ENCODE measurements around the gene AZIN2.

AZIN2 gene

GRCh38 chr1:33093004-33093403 is 12.1 kb downstream of the AZIN2 start:
- DNase-seq (ENCODE audit: low read depth in 2 of 2), result no peak
- TF ChIP-seq, protein P1, sequence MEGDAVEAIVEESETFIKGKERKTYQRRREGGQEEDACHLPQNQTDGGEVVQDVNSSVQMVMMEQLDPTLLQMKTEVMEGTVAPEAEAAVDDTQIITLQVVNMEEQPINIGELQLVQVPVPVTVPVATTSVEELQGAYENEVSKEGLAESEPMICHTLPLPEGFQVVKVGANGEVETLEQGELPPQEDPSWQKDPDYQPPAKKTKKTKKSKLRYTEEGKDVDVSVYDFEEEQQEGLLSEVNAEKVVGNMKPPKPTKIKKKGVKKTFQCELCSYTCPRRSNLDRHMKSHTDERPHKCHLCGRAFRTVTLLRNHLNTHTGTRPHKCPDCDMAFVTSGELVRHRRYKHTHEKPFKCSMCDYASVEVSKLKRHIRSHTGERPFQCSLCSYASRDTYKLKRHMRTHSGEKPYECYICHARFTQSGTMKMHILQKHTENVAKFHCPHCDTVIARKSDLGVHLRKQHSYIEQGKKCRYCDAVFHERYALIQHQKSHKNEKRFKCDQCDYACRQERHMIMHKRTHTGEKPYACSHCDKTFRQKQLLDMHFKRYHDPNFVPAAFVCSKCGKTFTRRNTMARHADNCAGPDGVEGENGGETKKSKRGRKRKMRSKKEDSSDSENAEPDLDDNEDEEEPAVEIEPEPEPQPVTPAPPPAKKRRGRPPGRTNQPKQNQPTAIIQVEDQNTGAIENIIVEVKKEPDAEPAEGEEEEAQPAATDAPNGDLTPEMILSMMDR (IDR thresholded peaks at IDR 0.05; ENCODE audit: low read depth, low read length), result no peak
- H3K4me3 ChIP-seq (replicated peaks in 1 of 2; ENCODE audit: low read depth in 2 of 2, low read length in 2 of 2), result no peak overlapping the region

DNA sequence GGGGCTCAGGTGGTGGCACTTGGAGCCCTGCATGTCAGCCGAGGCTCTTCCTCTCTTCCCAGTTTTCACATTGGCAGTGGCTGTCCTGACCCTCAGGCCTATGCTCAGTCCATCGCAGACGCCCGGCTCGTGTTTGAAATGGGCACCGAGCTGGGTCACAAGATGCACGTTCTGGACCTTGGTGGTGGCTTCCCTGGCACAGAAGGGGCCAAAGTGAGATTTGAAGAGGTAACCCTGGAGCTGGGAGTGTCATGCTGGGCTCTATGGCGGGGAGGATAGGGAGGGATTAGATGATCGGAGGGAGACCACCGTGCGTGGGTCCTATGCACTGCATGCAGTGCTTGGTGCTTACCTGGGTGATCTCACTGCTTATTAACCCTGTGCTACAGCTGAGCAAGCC is 13.5 kb downstream of the AZIN2 start:
- H3K4me3 ChIP-seq (replicated peaks in 1 of 2; ENCODE audit: low read depth in 2 of 2, low read length in 2 of 2), result no peak overlapping the region
- TF ChIP-seq, protein P1 (IDR thresholded peaks at IDR 0.05; ENCODE audit: low read depth, low read length), result no peak
- DNase-seq (ENCODE audit: low read depth in 2 of 2), result no peak

DNA sequence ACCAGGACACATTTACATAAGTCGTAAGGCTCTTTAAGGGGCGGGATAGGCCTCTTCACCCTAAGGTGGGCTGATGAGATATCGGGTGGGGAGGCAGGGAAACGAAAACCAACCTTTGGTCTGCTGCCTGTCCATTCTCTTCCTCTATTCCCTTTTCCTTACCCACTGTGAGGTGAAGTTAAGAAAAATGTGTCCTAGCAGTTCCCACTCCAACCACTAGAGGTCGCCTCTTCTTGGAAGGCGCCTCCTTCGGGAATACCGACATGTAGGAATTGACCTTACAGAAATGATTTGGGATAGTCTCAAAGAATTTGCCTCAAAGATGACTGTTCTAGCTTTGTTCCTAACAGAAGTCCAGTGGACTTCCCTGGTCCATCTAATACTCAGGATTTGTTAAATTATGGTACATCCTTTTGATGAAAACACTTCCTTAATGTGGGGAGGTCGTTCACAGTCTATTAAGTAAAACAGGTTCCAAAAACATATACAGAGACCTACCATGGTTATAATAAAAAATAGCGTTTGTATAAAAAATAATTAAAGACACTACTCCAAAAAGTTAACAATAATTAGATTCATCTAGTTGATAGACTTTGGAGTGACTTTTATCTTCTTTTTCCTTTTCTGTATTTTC is 14.1 kb downstream of the AZIN2 start:
- peak; percentile 82 to 84 for DNase-seq (ENCODE audit: low read depth in 2 of 2)
- TF ChIP-seq, protein P1 (IDR thresholded peaks at IDR 0.05; ENCODE audit: low read depth, low read length), result peak; percentile 98
- H3K4me3 ChIP-seq (replicated peaks in 1 of 2; ENCODE audit: low read depth in 2 of 2, low read length in 2 of 2), result no peak overlapping the region

DNA sequence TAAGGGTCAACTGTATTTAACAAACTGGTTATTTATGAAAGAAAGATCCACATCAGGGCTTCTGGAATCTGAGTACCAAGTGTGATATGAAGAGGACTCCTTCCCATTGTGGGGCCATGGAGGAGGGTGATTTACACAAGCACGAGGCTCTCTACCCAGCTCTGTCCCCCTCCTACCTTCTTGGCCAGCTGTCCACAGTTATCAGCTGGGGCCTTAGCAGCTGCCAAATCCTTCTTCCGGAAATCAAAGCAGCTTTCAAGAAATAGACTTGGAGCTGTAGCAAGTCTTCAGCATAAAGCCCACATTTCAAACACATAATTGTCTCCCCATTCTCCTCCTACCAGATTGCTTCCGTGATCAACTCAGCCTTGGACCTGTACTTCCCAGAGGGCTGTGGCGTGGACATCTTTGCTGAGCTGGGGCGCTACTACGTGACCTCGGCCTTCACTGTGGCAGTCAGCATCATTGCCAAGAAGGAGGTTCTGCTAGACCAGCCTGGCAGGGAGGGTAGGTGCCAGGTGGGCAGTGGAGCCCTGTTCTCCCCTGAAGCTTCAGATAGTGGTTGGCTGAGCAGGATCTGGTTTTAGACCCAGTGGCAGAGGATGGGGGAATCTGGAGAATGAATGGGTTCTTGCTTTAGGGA is 15.5 kb downstream of the AZIN2 start:
- TF ChIP-seq, protein P1 (IDR thresholded peaks at IDR 0.05; ENCODE audit: low read depth, low read length), result no peak
- peak; percentile 52 to 89 for DNase-seq (ENCODE audit: low read depth in 2 of 2)
- no peak overlapping the region for H3K4me3 ChIP-seq (replicated peaks in 1 of 2; ENCODE audit: low read depth in 2 of 2, low read length in 2 of 2)

GRCh38 chr1:33097137-33097611 is 16.2 kb downstream of the AZIN2 start:
- H3K4me3 ChIP-seq (replicated peaks in 1 of 2; ENCODE audit: low read depth in 2 of 2, low read length in 2 of 2), result no peak overlapping the region
- TF ChIP-seq, protein P1 (IDR thresholded peaks at IDR 0.05; ENCODE audit: low read depth, low read length), result no peak
- DNase-seq (ENCODE audit: low read depth in 2 of 2), result peak; percentile 37 to 59

GRCh38 chr1:33097762-33098161 is 16.8 kb downstream of the AZIN2 start:
- DNase-seq (ENCODE audit: low read depth in 2 of 2), result no peak
- no peak overlapping the region for H3K4me3 ChIP-seq (replicated peaks in 1 of 2; ENCODE audit: low read depth in 2 of 2, low read length in 2 of 2)
- TF ChIP-seq, protein P1 (IDR thresholded peaks at IDR 0.05; ENCODE audit: low read depth, low read length), result no peak

All from cardiac fibroblast (primary cell).